Hematopoietic multipotent progenitor cell treated with erythropoietin and hydrocortisone succinate and interleukin-3 and kit ligand, for 17 days (in vitro differentiated cells): ENCODE results near the gene GUCY2D.

Source experiments
- DNase-seq: peaks from one replicate; pipeline ENCODE4 v3.0.0-alpha.2; 2015; ENCODE audit warnings: low spot score

GUCY2D gene

DNA sequence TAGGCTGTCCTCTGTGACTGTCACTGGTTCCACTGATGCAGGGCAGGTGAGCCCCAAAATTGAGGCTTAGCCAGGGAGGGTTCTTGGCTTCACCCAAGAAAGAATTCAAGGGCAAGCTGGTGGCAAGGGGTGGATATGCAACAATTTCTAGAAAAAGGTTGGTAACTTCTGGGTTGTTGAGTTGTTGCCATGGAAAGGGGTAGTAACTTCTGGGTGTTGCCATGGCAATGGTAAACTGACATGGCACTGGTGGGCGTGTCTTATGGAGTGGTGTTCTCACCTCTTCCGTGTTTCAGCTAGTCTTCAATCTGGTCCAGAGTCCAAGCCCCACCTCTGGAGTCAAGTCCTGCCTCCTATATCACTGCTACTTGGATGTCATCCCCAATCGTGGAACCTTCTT is 9.5 kb upstream of the GUCY2D start:
- DNase-seq: no peak

DNA sequence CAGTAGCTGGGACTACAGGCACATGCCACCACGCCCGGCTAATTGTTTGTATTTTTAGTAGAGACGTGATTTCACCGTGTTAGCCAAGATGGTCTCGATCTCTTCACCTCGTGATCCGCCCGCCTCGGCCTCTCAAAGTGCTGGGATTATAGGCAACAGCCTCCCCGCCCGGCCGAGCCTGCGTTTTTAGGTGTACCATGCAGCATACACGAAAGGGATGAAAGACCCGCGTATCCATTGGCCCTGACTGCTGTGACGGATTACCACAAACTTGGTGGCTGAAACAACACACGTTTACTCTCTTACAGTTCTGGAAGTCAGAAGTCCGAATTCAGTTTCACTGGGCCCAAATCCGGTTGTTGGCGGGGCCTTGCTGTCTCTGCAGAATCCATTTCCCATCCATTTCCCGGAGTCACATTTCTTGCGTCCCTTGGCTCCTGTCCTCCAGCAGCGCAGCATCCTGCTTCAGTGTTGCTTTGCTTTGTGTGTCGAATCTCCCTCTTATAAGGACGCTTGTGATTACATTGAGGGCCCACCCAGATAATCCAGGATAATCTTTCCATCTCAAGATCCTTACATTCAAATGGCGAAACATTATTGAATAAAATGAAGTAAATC is 8.3 kb upstream of the GUCY2D start:
- no peak for DNase-seq

DNA sequence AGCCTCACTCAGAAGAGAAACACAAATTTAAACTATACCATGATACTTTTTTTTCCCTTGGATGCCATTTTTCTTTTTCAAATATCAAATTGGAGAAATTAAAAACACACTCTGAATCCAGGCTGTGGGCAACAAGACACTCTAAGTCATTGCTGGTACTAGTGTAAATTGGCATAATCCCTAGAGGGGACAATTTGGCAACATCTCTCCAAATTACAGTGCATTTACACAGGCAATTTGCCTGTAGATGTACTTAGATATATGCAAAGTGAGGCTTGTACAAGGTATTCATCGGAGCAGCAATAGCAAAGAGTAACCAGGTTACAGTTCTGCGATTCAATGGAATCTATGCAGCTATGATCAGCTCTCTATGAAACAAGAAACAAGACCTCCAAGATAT is 6.7 kb upstream of the GUCY2D start:
- DNase-seq: no peak

DNA sequence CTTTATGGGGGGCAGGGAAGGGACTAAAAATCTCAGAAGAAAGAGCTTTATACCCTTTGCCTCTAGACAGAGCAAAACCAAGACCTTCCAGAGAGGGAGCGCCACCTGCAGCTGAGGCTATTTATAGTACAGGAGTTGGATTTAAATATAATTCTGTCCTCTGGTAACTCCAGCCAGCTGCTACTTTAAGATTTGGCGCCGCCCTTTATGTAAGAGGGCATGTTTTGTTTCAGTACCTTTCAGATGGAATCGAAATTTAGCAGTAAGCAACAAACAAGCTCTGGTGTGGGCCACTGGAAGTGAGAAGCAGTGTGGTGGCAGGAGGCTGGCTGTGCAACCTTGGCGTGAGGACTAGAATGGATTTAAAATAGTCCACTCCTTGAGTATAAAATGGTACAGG is 5.2 kb upstream of the GUCY2D start:
- DNase-seq: peak; percentile 13

DNA sequence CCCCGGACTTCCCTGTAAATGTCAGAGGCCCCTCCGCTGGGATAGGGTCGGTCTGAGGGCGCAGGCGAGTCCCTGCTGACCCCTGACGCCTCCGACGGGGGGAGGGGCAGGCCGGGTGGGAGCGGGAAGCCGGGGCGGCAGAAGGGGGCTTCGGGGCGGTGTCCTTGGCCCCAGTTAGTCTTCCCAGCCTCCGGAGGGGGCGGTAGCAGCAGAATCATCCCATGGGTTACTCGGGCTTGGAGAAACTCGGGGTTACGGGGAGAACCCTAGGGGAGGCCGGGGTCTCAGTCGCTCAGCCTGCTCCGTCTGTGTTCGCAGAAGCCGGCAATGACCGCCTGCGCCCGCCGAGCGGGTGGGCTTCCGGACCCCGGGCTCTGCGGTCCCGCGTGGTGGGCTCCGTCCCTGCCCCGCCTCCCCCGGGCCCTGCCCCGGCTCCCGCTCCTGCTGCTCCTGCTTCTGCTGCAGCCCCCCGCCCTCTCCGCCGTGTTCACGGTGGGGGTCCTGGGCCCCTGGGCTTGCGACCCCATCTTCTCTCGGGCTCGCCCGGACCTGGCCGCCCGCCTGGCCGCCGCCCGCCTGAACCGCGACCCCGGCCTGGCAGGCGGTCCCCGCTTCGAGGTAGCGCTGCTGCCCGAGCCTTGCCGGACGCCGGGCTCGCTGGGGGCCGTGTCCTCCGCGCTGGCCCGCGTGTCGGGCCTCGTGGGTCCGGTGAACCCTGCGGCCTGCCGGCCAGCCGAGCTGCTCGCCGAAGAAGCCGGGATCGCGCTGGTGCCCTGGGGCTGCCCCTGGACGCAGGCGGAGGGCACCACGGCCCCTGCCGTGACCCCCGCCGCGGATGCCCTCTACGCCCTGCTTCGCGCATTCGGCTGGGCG is 542 bp downstream of the GUCY2D start:
- no peak for DNase-seq

DNA sequence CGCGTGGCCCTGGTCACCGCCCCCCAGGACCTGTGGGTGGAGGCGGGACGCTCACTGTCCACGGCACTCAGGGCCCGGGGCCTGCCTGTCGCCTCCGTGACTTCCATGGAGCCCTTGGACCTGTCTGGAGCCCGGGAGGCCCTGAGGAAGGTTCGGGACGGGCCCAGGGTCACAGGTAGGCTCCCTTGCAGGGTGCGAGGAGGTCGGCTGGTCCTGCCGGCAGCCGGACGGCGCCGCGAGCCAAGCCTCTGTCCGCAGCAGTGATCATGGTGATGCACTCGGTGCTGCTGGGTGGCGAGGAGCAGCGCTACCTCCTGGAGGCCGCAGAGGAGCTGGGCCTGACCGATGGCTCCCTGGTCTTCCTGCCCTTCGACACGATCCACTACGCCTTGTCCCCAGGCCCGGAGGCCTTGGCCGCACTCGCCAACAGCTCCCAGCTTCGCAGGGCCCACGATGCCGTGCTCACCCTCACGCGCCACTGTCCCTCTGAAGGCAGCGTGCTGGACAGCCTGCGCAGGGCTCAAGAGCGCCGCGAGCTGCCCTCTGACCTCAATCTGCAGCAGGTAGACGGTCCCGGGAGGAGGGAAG is 1.3 kb downstream of the GUCY2D start:
- DNase-seq: no peak

DNA sequence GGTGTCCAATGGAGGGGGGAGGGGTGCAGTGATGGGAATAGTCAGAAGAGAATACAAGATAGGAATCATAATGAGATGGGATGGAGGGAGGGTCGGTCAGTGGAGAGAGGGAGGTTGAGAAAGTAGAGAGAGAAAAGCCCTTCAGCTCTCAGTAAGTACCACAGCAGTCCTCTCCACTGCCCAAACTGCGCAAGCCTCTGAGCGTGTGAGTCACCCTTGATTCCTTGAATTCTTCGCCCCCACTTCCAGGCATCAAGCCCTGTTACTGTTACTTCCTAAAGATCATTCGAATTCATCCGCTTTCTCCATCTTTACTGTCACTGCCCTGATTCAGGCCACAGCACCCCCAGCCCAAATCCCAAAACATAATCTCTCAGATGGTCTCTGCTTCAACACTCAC is 2.5 kb downstream of the GUCY2D start:
- no peak for DNase-seq

DNA sequence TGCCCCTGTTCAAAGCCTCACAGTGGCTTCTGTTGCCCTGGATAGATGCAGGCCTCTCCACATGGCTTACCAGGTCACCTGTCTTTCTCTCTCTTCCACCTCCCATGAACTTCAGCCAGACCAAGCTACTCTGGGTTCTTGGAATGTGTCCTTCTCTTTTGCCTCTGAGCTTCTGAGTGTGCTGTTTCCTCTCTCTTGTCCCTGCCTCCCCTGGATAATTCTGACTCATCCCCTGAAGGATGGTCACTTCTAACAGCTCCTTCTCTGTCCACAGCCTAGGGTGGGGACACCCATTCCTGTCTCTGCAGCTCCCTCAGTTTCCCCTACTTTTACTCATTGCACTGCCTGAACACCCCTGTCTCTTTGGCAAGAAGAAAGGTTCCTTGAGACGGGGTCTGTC is 2.9 kb downstream of the GUCY2D start:
- no peak for DNase-seq

DNA sequence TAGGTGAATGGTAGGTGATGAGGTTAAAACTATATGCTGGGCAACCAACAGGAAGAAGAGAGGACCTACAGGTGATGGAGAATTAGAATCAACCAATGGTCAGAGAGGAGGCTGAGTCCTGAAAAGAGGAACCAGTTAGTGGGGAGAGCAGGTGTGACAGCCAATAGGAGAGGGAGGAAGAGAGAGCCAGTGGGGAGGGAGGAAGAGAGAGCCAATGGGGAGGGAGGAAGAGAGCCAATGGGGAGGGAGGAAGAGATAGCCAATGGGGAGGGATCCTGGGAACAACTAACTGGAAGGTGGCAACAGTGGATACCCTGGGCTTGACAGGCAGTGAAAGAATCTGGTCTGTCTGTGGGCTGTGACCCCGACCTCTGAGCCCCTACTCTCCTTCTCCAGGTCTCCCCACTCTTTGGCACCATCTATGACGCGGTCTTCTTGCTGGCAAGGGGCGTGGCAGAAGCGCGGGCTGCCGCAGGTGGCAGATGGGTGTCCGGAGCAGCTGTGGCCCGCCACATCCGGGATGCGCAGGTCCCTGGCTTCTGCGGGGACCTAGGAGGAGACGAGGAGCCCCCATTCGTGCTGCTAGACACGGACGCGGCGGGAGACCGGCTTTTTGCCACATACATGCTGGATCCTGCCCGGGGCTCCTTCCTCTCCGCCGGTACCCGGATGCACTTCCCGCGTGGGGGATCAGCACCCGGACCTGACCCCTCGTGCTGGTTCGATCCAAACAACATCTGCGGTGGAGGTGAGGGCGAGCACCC is 3.7 kb downstream of the GUCY2D start:
- no peak for DNase-seq

DNA sequence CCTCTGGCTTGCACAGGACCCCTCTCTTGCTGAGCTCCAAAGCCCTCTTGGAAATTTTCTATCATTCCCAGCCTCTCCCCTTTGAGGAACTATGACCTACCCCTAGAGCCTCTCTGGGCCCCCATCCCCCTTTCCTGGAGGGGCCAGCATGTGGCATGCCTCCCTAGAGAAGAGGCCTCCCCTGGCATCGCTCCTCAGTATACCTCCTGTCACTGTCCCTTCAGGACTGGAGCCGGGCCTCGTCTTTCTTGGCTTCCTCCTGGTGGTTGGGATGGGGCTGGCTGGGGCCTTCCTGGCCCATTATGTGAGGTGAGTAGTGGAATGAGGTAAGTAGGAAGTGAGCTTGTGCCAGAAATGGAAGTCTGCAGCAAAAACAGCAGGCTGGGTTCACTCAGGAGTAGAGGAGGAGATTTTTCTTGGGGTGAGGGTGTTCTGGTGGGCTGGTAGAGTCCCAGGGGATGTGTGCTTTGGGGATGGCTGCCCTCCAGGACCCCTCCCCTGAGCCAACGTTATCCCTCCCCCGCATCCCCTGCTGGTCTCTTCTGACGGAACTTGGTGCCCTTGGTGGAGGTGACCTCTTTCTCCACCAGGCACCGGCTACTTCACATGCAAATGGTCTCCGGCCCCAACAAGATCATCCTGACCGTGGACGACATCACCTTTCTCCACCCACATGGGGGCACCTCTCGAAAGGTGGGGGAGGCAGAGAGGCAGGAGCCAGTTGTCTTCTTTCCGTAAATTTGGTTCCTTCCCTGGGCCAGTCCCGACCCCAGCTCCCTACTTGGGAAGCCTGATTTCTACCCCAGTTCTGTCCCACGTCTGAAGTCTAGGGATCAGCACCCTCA is 4.6 kb downstream of the GUCY2D start:
- no peak for DNase-seq

DNA sequence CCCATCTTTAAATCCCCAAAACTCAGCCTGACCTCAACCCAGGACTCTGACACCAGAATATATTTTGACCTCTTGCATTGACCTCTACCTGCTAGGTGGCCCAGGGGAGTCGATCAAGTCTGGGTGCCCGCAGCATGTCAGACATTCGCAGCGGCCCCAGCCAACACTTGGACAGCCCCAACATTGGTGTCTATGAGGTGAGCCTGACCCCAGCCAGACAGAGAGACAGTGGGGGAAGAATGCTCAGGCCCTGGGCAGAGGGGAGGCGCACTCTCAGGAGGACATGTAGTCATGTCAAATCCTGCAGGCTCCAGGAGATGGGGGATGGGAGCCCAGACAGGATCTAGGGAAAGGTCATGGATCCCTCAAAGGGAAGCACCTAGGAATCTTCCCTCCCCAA is 5.4 kb downstream of the GUCY2D start:
- no peak for DNase-seq

DNA sequence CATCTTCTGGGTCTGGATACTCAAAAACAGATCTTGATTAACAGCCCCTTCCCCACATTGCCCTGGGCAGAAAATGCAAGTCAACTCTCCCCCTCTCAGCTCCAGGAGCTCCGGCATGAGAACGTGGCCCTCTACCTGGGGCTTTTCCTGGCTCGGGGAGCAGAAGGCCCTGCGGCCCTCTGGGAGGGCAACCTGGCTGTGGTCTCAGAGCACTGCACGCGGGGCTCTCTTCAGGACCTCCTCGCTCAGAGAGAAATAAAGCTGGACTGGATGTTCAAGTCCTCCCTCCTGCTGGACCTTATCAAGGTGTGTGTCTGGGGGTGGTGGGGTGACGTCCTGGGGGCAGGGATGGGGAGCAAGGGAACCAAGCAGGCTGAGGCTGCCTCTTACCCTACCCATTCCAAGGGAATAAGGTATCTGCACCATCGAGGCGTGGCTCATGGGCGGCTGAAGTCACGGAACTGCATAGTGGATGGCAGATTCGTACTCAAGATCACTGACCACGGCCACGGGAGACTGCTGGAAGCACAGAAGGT is 9.7 kb downstream of the GUCY2D start:
- no peak for DNase-seq

DNA sequence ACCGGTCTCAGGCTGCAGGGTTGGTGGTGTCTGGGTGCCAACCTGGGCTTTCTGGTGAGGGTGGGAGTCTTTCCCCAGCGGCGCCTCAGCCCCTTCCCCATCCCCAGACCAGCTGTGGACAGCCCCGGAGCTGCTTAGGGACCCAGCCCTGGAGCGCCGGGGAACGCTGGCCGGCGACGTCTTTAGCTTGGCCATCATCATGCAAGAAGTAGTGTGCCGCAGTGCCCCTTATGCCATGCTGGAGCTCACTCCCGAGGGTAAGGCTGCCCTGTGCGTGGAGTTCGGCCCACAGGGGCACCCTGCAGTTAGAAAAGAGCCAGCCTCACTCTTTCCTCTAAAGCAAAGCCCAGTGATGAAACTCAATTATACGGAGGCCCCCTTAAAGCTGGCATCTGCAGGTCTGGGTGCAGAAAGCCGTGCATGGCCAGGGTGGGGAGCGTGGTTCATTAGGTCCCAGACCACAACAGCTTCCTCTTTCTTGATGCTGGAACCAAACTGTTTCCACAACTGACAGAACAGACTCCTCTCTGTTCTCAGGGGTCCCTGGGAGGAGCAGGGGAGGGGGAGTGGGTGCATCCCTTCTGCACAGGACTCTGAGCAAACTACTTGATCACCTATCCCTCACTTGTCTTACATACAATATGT is 10.7 kb downstream of the GUCY2D start:
- no peak for DNase-seq

DNA sequence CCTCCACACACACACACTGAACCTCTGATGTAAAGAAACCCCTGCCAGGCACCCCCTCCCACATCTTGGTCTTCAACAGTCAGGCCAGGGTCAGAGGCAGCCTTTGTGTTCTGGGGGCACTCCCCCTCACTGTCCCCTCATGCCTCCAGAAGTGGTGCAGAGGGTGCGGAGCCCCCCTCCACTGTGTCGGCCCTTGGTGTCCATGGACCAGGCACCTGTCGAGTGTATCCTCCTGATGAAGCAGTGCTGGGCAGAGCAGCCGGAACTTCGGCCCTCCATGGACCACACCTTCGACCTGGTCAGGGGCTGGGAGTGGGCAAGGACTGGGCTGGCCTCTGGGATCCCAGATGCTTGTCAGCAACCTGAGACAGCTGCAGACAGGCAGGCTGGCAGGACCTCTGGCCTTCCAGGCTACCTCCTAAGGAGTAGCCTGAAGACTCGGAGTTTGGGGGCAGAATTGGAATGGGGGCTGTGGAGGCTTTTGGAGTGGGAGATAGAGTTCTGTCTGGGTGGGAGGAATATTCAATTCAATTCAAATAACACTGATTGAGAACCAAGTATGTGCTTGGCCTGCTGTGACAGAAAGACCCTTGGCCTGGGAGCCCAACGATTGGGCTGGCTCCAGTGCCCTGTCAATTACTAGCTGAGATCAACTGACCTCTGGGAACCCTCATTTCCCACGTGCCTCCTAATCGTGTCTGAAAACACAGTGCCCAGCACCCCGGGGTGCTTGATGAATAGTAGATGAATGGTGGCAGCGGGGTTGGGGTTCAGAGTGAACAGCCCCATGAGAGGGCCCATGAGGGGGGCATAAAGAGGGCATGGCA is 11.5 kb downstream of the GUCY2D start:
- DNase-seq: no peak

DNA sequence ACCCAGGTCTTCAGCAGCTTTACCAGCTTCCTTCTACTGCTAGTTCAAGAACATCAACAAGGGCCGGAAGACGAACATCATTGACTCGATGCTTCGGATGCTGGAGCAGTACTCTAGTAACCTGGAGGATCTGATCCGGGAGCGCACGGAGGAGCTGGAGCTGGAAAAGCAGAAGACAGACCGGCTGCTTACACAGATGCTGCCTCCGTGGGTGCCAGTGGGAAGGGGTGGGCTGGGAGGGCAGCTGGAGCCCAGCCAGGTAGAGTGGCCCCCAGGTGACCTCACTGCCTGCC is 12.1 kb downstream of the GUCY2D start:
- DNase-seq: no peak

DNA sequence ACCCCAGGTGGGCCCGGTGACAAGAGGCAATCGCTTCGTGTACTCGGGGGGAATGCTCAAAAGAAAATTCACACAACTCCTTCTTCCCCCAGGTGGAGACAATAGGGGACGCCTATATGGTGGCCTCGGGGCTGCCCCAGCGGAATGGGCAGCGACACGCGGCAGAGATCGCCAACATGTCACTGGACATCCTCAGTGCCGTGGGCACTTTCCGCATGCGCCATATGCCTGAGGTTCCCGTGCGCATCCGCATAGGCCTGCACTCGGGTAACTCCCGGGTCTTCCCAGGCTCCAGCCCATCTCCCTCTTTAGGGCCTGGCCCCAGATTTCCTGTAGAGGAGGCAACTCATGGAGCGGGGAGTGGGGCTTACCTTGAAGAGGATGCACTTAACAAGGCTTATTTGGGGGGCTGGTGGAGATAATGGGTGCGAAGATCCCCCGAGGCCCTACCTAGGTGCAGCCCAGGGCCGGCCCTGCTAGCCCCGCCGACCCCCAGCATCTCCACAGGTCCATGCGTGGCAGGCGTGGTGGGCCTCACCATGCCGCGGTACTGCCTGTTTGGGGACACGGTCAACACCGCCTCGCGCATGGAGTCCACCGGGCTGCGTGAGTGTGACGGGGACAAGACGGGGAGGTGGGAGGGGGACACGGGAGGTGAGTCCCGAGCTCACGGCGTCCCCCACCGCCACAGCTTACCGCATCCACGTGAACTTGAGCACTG is 13.0 kb downstream of the GUCY2D start:
- no peak for DNase-seq

DNA sequence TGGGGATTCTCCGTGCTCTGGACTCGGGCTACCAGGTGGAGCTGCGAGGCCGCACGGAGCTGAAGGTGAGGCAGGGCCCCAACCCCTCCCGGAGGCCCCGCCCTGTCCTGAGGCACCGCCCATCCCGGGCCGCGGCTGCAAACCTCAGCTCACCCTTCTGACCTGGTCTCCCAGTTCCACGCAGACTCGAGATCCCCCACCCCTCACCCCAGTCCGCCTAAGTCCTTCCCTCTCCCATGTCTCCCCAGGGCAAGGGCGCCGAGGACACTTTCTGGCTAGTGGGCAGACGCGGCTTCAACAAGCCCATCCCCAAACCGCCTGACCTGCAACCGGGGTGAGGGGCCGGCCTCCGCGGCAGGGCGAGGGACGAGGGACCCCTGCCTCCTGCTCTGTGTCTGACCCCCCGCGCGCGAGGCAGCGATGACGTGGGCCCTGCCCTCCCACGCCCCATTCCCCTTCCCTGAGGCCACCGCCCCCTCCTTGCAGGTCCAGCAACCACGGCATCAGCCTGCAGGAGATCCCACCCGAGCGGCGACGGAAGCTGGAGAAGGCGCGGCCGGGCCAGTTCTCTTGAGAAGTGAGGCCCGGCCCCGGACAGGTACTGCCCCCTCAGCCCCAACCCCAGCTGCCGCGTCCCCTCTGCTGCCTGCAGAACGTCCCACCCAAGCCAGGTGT is 13.7 kb downstream of the GUCY2D start:
- DNase-seq: no peak

DNA sequence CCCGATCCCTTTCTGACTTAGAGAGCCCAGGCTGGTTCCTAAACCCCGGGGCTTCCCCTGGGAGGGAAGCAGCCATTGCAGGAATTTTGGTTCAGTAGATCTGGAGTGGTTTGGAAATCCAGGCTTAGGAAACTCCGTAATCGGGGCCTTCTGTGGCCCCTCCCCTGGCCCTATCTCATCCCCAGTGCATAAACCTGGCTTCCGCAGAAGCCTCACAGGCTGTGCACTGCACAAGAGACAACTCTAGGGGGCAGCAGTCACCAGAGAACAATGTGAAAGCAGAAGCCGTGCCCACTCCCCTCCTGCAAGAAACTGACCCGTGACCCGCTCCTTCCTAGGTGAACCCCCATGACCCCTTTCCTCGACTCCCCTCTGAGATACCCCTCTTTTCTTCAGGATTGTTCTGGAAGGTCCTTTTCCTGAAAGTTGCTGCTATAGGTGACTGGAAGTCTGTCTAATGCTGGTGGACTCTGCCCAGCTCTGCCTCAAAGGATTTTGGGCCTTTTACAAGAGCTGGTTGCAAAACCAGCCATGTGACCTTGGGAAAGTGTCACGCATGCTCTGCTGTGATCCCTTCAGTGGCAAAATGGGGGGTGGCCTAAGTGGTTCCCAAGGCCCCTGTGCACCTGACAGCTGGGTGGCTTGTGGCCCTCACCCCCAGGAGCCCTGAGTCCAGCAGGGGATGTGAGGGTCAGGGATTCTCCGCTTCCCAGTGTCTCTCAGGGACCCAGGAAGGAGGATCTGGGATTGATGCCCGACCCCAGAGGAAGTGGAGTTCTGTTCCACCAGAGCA is 14.4 kb downstream of the GUCY2D start:
- peak; percentile 30 for DNase-seq
